ENCODE measurements around the gene ACTL7A. TPM values are rescaled to one million over a fixed set of nuclear protein-coding genes. Genes with fewer than 3 reads are reported as not detected.

ACTL7A gene
- total and polyA plus RNA-seq, 2 of the 4 experiments (the other 2 are of a cell fraction), result not detected

GRCh38 chr9:108815156-108815555 lies 46.9 kb upstream of the ACTL7A start:
- no peak overlapping the region for H2BK5ac ChIP-seq (ENCODE audit: low read depth, low read length, poor library complexity, severe bottlenecking)
- no peak overlapping the region for H3K4me3 ChIP-seq (ENCODE audit: insufficient read depth, low read depth, low read length)
- no TSS peak for BruUV-seq (replicated peaks)
- no peak overlapping the region for H4K8ac ChIP-seq (ENCODE audit: low read depth in 2 of 2, low read length in 2 of 2)
- no peaks in the 10 kb centered on the region for H3K4me1 ChIP-seq (ENCODE audit: control insufficient read depth, insufficient read depth, low read length)
- ChIA-PET CTCF (no interaction called here), POLR2A (ENCODE audit: unreplicated experiment) (no interaction called here)
- in situ Hi-C loops (cut with MboI; ENCODE audit: low sequenced_read_pairs) (no loop called here), intact Hi-C loops (cut with micrococcal nuclease) (no loop called here), dilution Hi-C loops (cut with HindIII; ENCODE audit: low sequenced_read_pairs, unreplicated experiment) (no loop called here)
- H3K9ac ChIP-seq (ENCODE audit: low read depth, low read length), result no peak overlapping the region
- H2BK120ac ChIP-seq (ENCODE audit: low read depth, low read length), result no peak overlapping the region
- H3K9me3 ChIP-seq (ENCODE audit: control insufficient read depth, insufficient read depth, low read length), result no peaks in the 10 kb centered on the region
- no peak overlapping the region for H2BK20ac ChIP-seq (ENCODE audit: low read depth, low read length)
- H3K27me3 ChIP-seq (ENCODE audit: control insufficient read depth, insufficient read depth, low read length), result peaks cover 2% of the 10 kb centered on the region; the same call in 1 of the 2 replicates
- no peak overlapping the region for H2AK9ac ChIP-seq (replicated peaks; ENCODE audit: low read depth, low read length, poor library complexity)
- no peak overlapping the region for H3K23ac ChIP-seq (ENCODE audit: low read depth, low read length)
- H3K79me1 ChIP-seq (ENCODE audit: low read depth in 1 of 2, low read length in 2 of 2), result no peaks in the 10 kb centered on the region
- H3K18ac ChIP-seq (ENCODE audit: low read depth, low read length), result no peak overlapping the region
- whole genome bisulfite sequencing, 2 experiments (ENCODE audit: extremely low coverage in 2 of 2, insufficient read length in 1 of 2), result no CpG with 5 or more reads among the region's 3 CpGs
- H2AFZ ChIP-seq (replicated peaks; ENCODE audit: low read length, poor library complexity), result no peak overlapping the region
- H4K91ac ChIP-seq (ENCODE audit: insufficient read depth, low read depth, low read length), result no peak overlapping the region
- no peak for DNase-seq
- no peak overlapping the region for H3K27ac ChIP-seq (ENCODE audit: insufficient read depth, low read length)
- H3K14ac ChIP-seq (replicated peaks; ENCODE audit: low read depth, low read length), result no peak overlapping the region
- no peaks in the 10 kb centered on the region for H4K20me1 ChIP-seq (ENCODE audit: insufficient read depth, low read length)
- no peak overlapping the region for H4K5ac ChIP-seq (ENCODE audit: low read depth, low read length)
- no peak overlapping the region for H2AK5ac ChIP-seq (ENCODE audit: low read depth, low read length)
- H3K36me3 ChIP-seq (ENCODE audit: control insufficient read depth, insufficient read depth, low read length), result no peaks in the 10 kb centered on the region
- H3K4me2 ChIP-seq (ENCODE audit: low read depth, low read length), result no peak overlapping the region
- no peak overlapping the region for H2BK15ac ChIP-seq (ENCODE audit: low read depth, low read length)
- H3K4ac ChIP-seq (ENCODE audit: low read depth, low read length), result no peak overlapping the region
- H3K9me1 ChIP-seq (ENCODE audit: insufficient read depth, low read length), result no peaks in the 10 kb centered on the region
- no peak for ATAC-seq (ENCODE audit: low read depth)
- no peak for TF ChIP-seq MAZ (IDR thresholded peaks at IDR 0.05; ENCODE audit: borderline replicate concordance, low read depth, low read length)
- TF ChIP-seq RFX5 (IDR thresholded peaks at IDR 0.05; ENCODE audit: low read depth, low read length), result no peak
- no peak for TF ChIP-seq CHD1 (IDR thresholded peaks at IDR 0.05; ENCODE audit: low read depth, low read length)
- TF ChIP-seq NFE2L2 (IDR thresholded peaks at IDR 0.05; ENCODE audit: low read depth, low read length), result no peak
- TF ChIP-seq FOS (IDR thresholded peaks at IDR 0.05; ENCODE audit: low read depth, low read length), result no peak
- TF ChIP-seq MXI1 (IDR thresholded peaks at IDR 0.05; ENCODE audit: borderline replicate concordance, low read depth, low read length), result no peak
- TF ChIP-seq CEBPB (IDR thresholded peaks at IDR 0.05; ENCODE audit: low read depth, low read length), result no peak
- no peak for TF ChIP-seq USF2 (IDR thresholded peaks at IDR 0.05; ENCODE audit: low read depth, low read length)
- TF ChIP-seq, protein P1, sequence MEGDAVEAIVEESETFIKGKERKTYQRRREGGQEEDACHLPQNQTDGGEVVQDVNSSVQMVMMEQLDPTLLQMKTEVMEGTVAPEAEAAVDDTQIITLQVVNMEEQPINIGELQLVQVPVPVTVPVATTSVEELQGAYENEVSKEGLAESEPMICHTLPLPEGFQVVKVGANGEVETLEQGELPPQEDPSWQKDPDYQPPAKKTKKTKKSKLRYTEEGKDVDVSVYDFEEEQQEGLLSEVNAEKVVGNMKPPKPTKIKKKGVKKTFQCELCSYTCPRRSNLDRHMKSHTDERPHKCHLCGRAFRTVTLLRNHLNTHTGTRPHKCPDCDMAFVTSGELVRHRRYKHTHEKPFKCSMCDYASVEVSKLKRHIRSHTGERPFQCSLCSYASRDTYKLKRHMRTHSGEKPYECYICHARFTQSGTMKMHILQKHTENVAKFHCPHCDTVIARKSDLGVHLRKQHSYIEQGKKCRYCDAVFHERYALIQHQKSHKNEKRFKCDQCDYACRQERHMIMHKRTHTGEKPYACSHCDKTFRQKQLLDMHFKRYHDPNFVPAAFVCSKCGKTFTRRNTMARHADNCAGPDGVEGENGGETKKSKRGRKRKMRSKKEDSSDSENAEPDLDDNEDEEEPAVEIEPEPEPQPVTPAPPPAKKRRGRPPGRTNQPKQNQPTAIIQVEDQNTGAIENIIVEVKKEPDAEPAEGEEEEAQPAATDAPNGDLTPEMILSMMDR (conservative IDR thresholded peaks at IDR 0.05; ENCODE audit: low read depth, low read length), result no peak
- no peak for TF ChIP-seq BHLHE40 (IDR thresholded peaks at IDR 0.05; ENCODE audit: low read depth, low read length)
- no peak for TF ChIP-seq MAFK (IDR thresholded peaks at IDR 0.05; ENCODE audit: low read depth, low read length)
- no peak for TF ChIP-seq POLR2A (IDR thresholded peaks at IDR 0.05; ENCODE audit: low read depth, low read length)
- no peak for TF ChIP-seq RCOR1 (IDR thresholded peaks at IDR 0.05; ENCODE audit: insufficient replicate concordance, low read length)
- TF ChIP-seq, protein P2, sequence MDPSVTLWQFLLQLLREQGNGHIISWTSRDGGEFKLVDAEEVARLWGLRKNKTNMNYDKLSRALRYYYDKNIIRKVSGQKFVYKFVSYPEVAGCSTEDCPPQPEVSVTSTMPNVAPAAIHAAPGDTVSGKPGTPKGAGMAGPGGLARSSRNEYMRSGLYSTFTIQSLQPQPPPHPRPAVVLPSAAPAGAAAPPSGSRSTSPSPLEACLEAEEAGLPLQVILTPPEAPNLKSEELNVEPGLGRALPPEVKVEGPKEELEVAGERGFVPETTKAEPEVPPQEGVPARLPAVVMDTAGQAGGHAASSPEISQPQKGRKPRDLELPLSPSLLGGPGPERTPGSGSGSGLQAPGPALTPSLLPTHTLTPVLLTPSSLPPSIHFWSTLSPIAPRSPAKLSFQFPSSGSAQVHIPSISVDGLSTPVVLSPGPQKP (IDR thresholded peaks at IDR 0.05; ENCODE audit: borderline replicate concordance, low read depth, low read length), result no peak
- TF ChIP-seq SMC3 (IDR thresholded peaks at IDR 0.05; ENCODE audit: low read depth, low read length), result no peak
- no peak for TF ChIP-seq RAD21 (IDR thresholded peaks at IDR 0.05; ENCODE audit: low read length)
- no peak overlapping the region for H3K56ac ChIP-seq (ENCODE audit: extremely low read depth, insufficient read depth, low read length)

Data from IMR-90 (cell line).